Suprapubic skin (tissue), 4 donors: ENCODE results near the gene DGKB. TPM values are rescaled to one million over a fixed set of nuclear protein-coding genes. Genes with fewer than 3 reads are reported as not detected.

Source experiments
- DNase-seq, 2 donors: peaks; one replicate each; pipeline ENCODE4 v3.0.0-alpha.2; 2019; ENCODE audit warnings: low spot score in 2 of 2
- H3K27ac ChIP-seq: fragments of 200-600 bp; sonication (generic); one replicate; pipeline ENCODE4 v1.5.1; 2019
- H3K27me3 ChIP-seq: fragments of 200-600 bp; sonication (generic); one replicate; pipeline ENCODE4 v1.5.1; 2019
- H3K36me3 ChIP-seq: fragments of 200-600 bp; sonication (generic); one replicate; pipeline ENCODE4 v1.5.1; 2019
- H3K4me1 ChIP-seq: fragments of 200-600 bp; sonication (generic); one replicate; pipeline ENCODE4 v1.5.1; 2019
- H3K4me3 ChIP-seq: fragments of 200-600 bp; sonication (generic); one replicate; pipeline ENCODE4 v1.5.1; 2019; ENCODE audit warnings: mild to moderate bottlenecking
- H3K9me3 ChIP-seq: fragments of 200-600 bp; sonication (generic); one replicate; pipeline ENCODE4 v1.5.1; 2019
- CTCF ChIP-seq, 2 donors: fragments of 200-600 bp in 1 of 2; fragments of 450-650 bp in 1 of 2; sonication (generic) in 1 of 2; IDR thresholded peaks; one replicate each; pipeline ENCODE4 v1.5.1; 2016 to 2019; ENCODE audit warnings: antibody characterized with exemption in 2 of 2, mild to moderate bottlenecking in 1 of 2, moderate library complexity in 1 of 2
- EP300 ChIP-seq: sonication (generic); formaldehyde crosslinking; IDR thresholded peaks from one replicate; pipeline ENCODE4 v1.6.1; 2017; ENCODE audit warnings: antibody characterized with exemption
- POLR2A ChIP-seq, 2 donors: fragments of 450-650 bp; IDR thresholded peaks; one replicate each; pipeline ENCODE4 v1.6.1; 2017; ENCODE audit warnings: antibody characterized with exemption in 2 of 2, mild to moderate bottlenecking in 2 of 2, moderate library complexity in 2 of 2
- POLR2AphosphoS5 ChIP-seq, 3 donors: sonication (generic); formaldehyde crosslinking; IDR thresholded peaks; one replicate each; pipeline ENCODE4 v1.6.1; 2017; ENCODE audit warnings: antibody characterized with exemption in 3 of 3
- WGBS: methylation state at CpG from one replicate; pipeline ENCODE4 v1.1.5; 2018; 5-methylcytosine and 5-hydroxymethylcytosine counted together
- total RNA-seq, 4 donors: library from RNA; depleted of rRNA; stranded (reverse); fragments of >200 nt; gene quantifications; one replicate each; pipeline ENCODE4 v1.1.0, GENCODE V29; 2016

DGKB gene
- total RNA-seq, 4 donors from 2014 or later, result 0.17 to 0.30 TPM; not detected in 2

GRCh38 chr7:14739168-14739840 is 163.2 kb downstream of the DGKB start:
- no peak for TF ChIP-seq EP300
- TF ChIP-seq POLR2AphosphoS5 (IDR thresholded peaks at IDR 0.05), result no peak
- TF ChIP-seq CTCF (IDR thresholded peaks at IDR 0.05), result no peak
- TF ChIP-seq POLR2A (IDR thresholded peaks at IDR 0.05), result no peak
- 84% methylated on average over 9 of the region's 9 CpGs for WGBS
- Histone ChIP-seq H3K4me3 (no peak overlapping the region), H3K9me3 (peaks cover 6% of the 10 kb centered on the region), H3K36me3 (no peaks in the 10 kb centered on the region), H3K27me3 (no peaks in the 10 kb centered on the region), H3K27ac (no peak overlapping the region), H3K4me1 (no peaks in the 10 kb centered on the region)
- DNase-seq, result no peak

- Histone ChIP-seq H3K27me3 (no peaks in the 10 kb centered on the region), H3K4me3 (no peak overlapping the region), H3K4me1 (no peaks in the 10 kb centered on the region), H3K9me3 (peaks cover 6% of the 10 kb centered on the region), H3K27ac (no peak overlapping the region), H3K36me3 (no peaks in the 10 kb centered on the region)
- 53% methylated on average over 1 of the region's 1 CpG for WGBS
- DNase-seq, result no peak
- TF ChIP-seq CTCF (IDR thresholded peaks at IDR 0.05), result no peak
- no peak for TF ChIP-seq POLR2AphosphoS5 (IDR thresholded peaks at IDR 0.05)
- TF ChIP-seq EP300, result no peak
- TF ChIP-seq POLR2A (IDR thresholded peaks at IDR 0.05), result no peak
These were observed 164.5 kb downstream of the DGKB start for GRCh38 chr7:14738086-14738485.

- 20% methylated on average over 7 of the region's 9 CpGs for WGBS
- H3K27ac ChIP-seq, result no peak overlapping the region
- TF ChIP-seq CTCF (IDR thresholded peaks at IDR 0.05) (no peak), EP300 (no peak), POLR2A (IDR thresholded peaks at IDR 0.05) (no peak), POLR2AphosphoS5 (IDR thresholded peaks at IDR 0.05) (no peak)
- H3K36me3 ChIP-seq, result no peaks in the 10 kb centered on the region
- H3K27me3 ChIP-seq, result no peaks in the 10 kb centered on the region
- no peak for DNase-seq
- H3K4me1 ChIP-seq, result no peaks in the 10 kb centered on the region
- H3K4me3 ChIP-seq, result no peak overlapping the region
- H3K9me3 ChIP-seq, result no peaks in the 10 kb centered on the region
These were observed 167.7 kb downstream of the DGKB start for GRCh38 chr7:14734839-14735321.

- Histone ChIP-seq H3K4me1 (no peaks in the 10 kb centered on the region), H3K4me3 (no peak overlapping the region), H3K27me3 (no peaks in the 10 kb centered on the region)
These were observed 181.8 kb downstream of the DGKB start for GRCh38 chr7:14720785-14721184.

More at GRCh38 chr7:14720785-14721184, 181.8 kb downstream of the DGKB start:
- DNase-seq, result no peak
- WGBS, result 50% methylated on average over 3 of the region's 3 CpGs
- no peaks in the 10 kb centered on the region for H3K9me3 ChIP-seq
- no peaks in the 10 kb centered on the region for H3K36me3 ChIP-seq
- H3K27ac ChIP-seq, result no peak overlapping the region
- TF ChIP-seq EP300 (no peak), POLR2AphosphoS5 (IDR thresholded peaks at IDR 0.05) (no peak), POLR2A (IDR thresholded peaks at IDR 0.05) (no peak), CTCF (IDR thresholded peaks at IDR 0.05) (no peak)
